LNCAP (cell line): ENCODE data around the gene TMPRSS7.

ENCODE experiments used
- CTCF ChIP-seq: fragments of 450-650 bp; IDR thresholded peaks from 2 replicates; pipeline ENCODE4 v1.5.1; 2017; ENCODE audit warnings: mild to moderate bottlenecking

Gene TMPRSS7

GRCh38 chr3:112083239-112083638 lies 48.7 kb downstream of the TMPRSS7 start:
- TF ChIP-seq CTCF: no peak

GRCh38 chr3:112084980-112085705 lies 50.6 kb downstream of the TMPRSS7 start:
- no peak for TF ChIP-seq CTCF

- TF ChIP-seq CTCF: no peak
Measured at GRCh38 chr3:112085735-112086075, 51.2 kb downstream of the TMPRSS7 start.

GRCh38 chr3:112086076-112086854 lies 51.7 kb downstream of the TMPRSS7 start, which contains the start of gene C3orf52:
Gene C3orf52, plus strand, starts transcription at chr3:112086389. Its CDS starts 19 bp downstream, at chr3:112086408.
- TF ChIP-seq CTCF: no peak

GRCh38 chr3:112086875-112087524 lies 52.5 kb downstream of the TMPRSS7 start:
- TF ChIP-seq CTCF: no peak

GRCh38 chr3:112087746-112088145 lies 53.2 kb downstream of the TMPRSS7 start:
- no peak for TF ChIP-seq CTCF

GRCh38 chr3:112088944-112089343 lies 54.4 kb downstream of the TMPRSS7 start:
- no peak for TF ChIP-seq CTCF
